ENCODE results near the gene C16orf90. TPM values are rescaled to one million over a fixed set of nuclear protein-coding genes. Genes with fewer than 3 reads are reported as not detected.

The C16orf90 gene
- total RNA-seq, 2 experiments from 2014 or later: not detected

DNA sequence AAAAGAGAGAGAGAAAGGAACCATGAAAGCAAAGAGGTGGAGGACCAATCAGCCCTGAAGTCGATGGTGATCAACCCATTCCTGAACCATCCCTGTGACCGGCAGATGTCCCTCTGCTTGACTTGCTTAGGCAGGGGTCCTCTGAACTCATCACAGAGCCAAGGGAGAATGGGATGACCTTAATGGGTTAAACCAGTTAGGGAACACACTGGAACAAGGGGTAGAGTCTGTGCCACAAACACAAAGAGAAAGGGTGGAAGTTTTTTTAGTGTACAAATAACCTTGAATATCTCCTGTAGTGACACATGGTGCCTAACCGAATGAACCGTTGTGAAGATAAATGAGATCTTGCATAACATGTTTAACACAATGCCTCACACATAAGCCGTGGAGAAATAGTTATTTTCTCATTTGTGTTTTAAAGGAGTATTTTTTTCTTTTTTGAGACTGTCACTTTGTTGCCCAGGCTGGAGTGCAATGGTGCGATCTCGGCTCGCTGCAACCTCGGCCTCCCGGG, 40.6 kb downstream of the C16orf90 start:
- Mint-ChIP-seq H3K4me3 (peak overlapping the region; percentile 30), H3K9me3 (no peaks in the 10 kb centered on the region), H3K27me3 (no peaks in the 10 kb centered on the region), H3K27ac (peak overlapping the region; percentile 50), H3K4me1 (ENCODE audit: low read depth) (peaks cover 39% of the 10 kb centered on the region), H3K36me3 (ENCODE audit: low read depth) (peaks cover 18% of the 10 kb centered on the region)
- DNase-seq: no peak
- no peaks in the 10 kb centered on the region for H3K9me3 ChIP-seq (ENCODE audit: control insufficient read depth in 1 of 2, insufficient read depth in 1 of 2, low read length in 2 of 2)
- TF ChIP-seq, protein P1, sequence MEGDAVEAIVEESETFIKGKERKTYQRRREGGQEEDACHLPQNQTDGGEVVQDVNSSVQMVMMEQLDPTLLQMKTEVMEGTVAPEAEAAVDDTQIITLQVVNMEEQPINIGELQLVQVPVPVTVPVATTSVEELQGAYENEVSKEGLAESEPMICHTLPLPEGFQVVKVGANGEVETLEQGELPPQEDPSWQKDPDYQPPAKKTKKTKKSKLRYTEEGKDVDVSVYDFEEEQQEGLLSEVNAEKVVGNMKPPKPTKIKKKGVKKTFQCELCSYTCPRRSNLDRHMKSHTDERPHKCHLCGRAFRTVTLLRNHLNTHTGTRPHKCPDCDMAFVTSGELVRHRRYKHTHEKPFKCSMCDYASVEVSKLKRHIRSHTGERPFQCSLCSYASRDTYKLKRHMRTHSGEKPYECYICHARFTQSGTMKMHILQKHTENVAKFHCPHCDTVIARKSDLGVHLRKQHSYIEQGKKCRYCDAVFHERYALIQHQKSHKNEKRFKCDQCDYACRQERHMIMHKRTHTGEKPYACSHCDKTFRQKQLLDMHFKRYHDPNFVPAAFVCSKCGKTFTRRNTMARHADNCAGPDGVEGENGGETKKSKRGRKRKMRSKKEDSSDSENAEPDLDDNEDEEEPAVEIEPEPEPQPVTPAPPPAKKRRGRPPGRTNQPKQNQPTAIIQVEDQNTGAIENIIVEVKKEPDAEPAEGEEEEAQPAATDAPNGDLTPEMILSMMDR (IDR thresholded peaks at IDR 0.05): no peak
- ChIA-PET POLR2A (interaction anchor here (0.9 kb wide), 1 partner anchor 190 kb away, joined by 3 read pairs; no protein-coding TSS in a partner anchor), CTCF (no interaction called here)
- no peak overlapping the region for H3K27ac ChIP-seq (ENCODE audit: low read depth in 1 of 2, low read length in 2 of 2)
- H3K4me1 ChIP-seq (ENCODE audit: insufficient read depth, low read length): peaks cover 25% of the 10 kb centered on the region
- no peak overlapping the region for H3K4me3 ChIP-seq (ENCODE audit: low read length)
- no peaks in the 10 kb centered on the region for H3K27me3 ChIP-seq (ENCODE audit: control insufficient read depth in 1 of 2, insufficient read depth in 2 of 2, low read length in 2 of 2)
- no peak for ATAC-seq (ENCODE audit: poor library complexity)
- intact Hi-C loops (cut with DNase I, micrococcal nuclease): loop anchor here (5.0 to 10.0 kb wide), 7 partner anchors 147 to 430 kb away; partner anchors contain the start of genes ZNF263 (in 2 of the 2), HCFC1R1 (in 1 of the 2), THOC6 (in 1 of the 2) and TIGD7 (in 1 of the 2)
- H3K36me3 ChIP-seq (ENCODE audit: insufficient read depth, low read length): peaks cover 6% of the 10 kb centered on the region

DNA sequence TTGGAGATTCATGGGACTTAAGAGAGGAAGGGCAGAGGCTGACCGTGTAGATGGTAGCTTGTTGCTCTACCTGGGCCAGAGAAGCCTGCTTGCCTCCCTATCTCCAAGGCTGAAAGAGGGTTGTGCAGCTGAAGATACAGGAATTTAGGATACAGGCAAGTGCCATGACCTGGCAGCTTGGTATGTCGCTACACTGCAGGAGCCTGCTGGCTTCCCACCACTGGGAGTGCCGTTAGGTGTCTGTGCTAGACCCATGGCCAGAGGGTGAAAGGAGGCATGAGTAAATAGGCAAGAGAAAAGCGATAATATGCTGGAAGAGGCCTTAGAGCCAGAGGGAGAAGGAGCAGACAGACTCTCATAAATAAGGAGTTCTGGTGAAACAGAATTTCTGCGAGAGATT, 41.2 kb downstream of the C16orf90 start:
- intact Hi-C loops (cut with DNase I, micrococcal nuclease): loop anchor here in 1 of 2 experiments (10.0 kb wide), 1 partner anchor 429 kb away; the partner anchor contains the start of genes HCFC1R1, THOC6 and TNFRSF12A
- peak overlapping the region; percentile 50 for H3K27ac Mint-ChIP-seq

DNA sequence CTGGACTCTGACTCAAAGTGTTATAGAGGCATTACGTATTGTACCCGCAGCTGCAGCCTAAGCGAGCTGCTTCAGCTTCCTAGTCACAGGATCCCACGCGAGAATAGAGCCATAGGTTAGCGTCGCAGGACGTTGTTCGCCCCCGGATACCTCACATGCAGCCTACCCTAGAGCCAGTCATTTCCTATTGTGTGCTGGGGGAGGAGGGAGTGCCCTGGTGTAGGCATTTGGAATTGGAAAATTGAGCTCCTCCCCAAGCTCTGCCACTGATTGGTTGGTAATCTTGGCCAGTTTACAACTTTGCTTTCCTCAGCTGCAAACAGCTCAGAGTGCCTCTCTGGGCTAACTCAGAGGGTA, 51.3 kb downstream of the C16orf90 start:
- no peaks in the 10 kb centered on the region for H3K27me3 ChIP-seq (ENCODE audit: control insufficient read depth in 1 of 2, insufficient read depth in 2 of 2, low read length in 2 of 2)
- peak overlapping the region; percentile 70 to 79 for H3K27ac ChIP-seq (ENCODE audit: low read depth in 1 of 2, low read length in 2 of 2)
- H3K36me3 ChIP-seq (ENCODE audit: insufficient read depth, low read length): peaks cover 14% of the 10 kb centered on the region
- Mint-ChIP-seq H3K4me3 (peak overlapping the region; percentile 98), H3K27me3 (no peaks in the 10 kb centered on the region), H3K27ac (peak overlapping the region; percentile 95), H3K36me3 (ENCODE audit: low read depth) (peaks cover 48% of the 10 kb centered on the region), H3K9me3 (peaks cover 6% of the 10 kb centered on the region), H3K4me1 (ENCODE audit: low read depth) (peaks cover 24% of the 10 kb centered on the region)
- TF ChIP-seq, protein P1 (IDR thresholded peaks at IDR 0.05): no peak
- peak overlapping the region; percentile 71 for H3K4me3 ChIP-seq (ENCODE audit: low read length)
- peaks cover 6 to 14% of the 10 kb centered on the region in 2 experiments for H3K9me3 ChIP-seq (ENCODE audit: control insufficient read depth in 1 of 2, insufficient read depth in 1 of 2, low read length in 2 of 2)
- POLR2A ChIA-PET: interaction anchor here (0.9 to 2.9 kb wide), 11 partner anchors 13 to 424 kb away, joined by 3 to 28 read pairs (median 5); partner anchors contain the start of genes SLX4, TNFRSF12A, TRAP1 and ZNF174
- ATAC-seq (ENCODE audit: poor library complexity) (peak; percentile 61), DNase-seq (peak in 7 of 14 experiments; percentile 1 to 67 (median 32))
- intact Hi-C loops (cut with DNase I, micrococcal nuclease): loop anchor here in 1 of 2 experiments (5.0 to 10.0 kb wide), 2 partner anchors 137 to 289 kb away; partner anchors contain the start of genes TIGD7 and ZNF75A
- CTCF ChIA-PET: interaction anchor here (1.2 to 2.4 kb wide), 2 partner anchors 14 to 138 kb away, joined by 3 to 11 read pairs; partner anchors contain the start of genes TIGD7 and ZNF75A
- peaks cover 25% of the 10 kb centered on the region for H3K4me1 ChIP-seq (ENCODE audit: insufficient read depth, low read length)

More for the DNA sequence above, 41.2 kb downstream of the C16orf90 start:
- Mint-ChIP-seq H3K4me1 (ENCODE audit: low read depth) (peaks cover 33% of the 10 kb centered on the region), H3K27me3 (no peaks in the 10 kb centered on the region), H3K9me3 (no peaks in the 10 kb centered on the region), H3K36me3 (ENCODE audit: low read depth) (peaks cover 23% of the 10 kb centered on the region), H3K4me3 (peak overlapping the region; percentile 30)
- DNase-seq: no peak
- H3K36me3 ChIP-seq (ENCODE audit: insufficient read depth, low read length): peaks cover 6% of the 10 kb centered on the region
- TF ChIP-seq, protein P1 (IDR thresholded peaks at IDR 0.05): no peak
- no peak for ATAC-seq (ENCODE audit: poor library complexity)
- H3K4me1 ChIP-seq (ENCODE audit: insufficient read depth, low read length): peaks cover 19% of the 10 kb centered on the region
- no peaks in the 10 kb centered on the region for H3K27me3 ChIP-seq (ENCODE audit: control insufficient read depth in 1 of 2, insufficient read depth in 2 of 2, low read length in 2 of 2)
- H3K4me3 ChIP-seq (ENCODE audit: low read length): no peak overlapping the region
- no peak overlapping the region for H3K27ac ChIP-seq (ENCODE audit: low read depth in 1 of 2, low read length in 2 of 2)
- no peaks in the 10 kb centered on the region for H3K9me3 ChIP-seq (ENCODE audit: control insufficient read depth in 1 of 2, insufficient read depth in 1 of 2, low read length in 2 of 2)
- CTCF ChIA-PET: no interaction called here
- POLR2A ChIA-PET: interaction anchor here (0.9 kb wide), 1 partner anchor 189 kb away, joined by 3 read pairs; no protein-coding TSS in a partner anchor

Small RNAs within 50 kb of the gene (microRNA-seq; reads per million reads assigned to microRNA genes)
- gene MIR6126 (ENCODE audit: borderline microRNAs expressed, borderline replicate concordance): 1.6 reads per million

Other genes starting within 250 kb of the C16orf90 start
- under 1 TPM; 0.60 to 0.73 TPM for gene MEFV, start 238.9 kb downstream of the C16orf90 start, total RNA-seq
- gene ZNF263, start 212.0 kb downstream of the C16orf90 start, total RNA-seq: 10 to 100 TPM; 35.3 to 39.4 TPM
- gene TIGD7, start 190.1 kb downstream of the C16orf90 start, total RNA-seq: 1 to 10 TPM; 1.5 to 1.7 TPM
- 10 to 100 TPM; 41.7 to 42.2 TPM for gene ZNF75A, start 190.0 kb downstream of the C16orf90 start, total RNA-seq
- not detected for gene OR2C1, start 139.6 kb downstream of the C16orf90 start, total RNA-seq
- gene ZSCAN32, start 94.5 kb downstream of the C16orf90 start, total RNA-seq: 1 to 10 TPM; 4.8 to 5.4 TPM
- 1 to 10 TPM; 5.6 to 5.7 TPM for gene ZNF174, start 94.3 kb downstream of the C16orf90 start, total RNA-seq
- gene ZNF597, start 52.0 kb downstream of the C16orf90 start, total RNA-seq: 1 to 10 TPM; 2.3 to 2.5 TPM
- 10 to 100 TPM; 27.2 to 27.8 TPM for gene NAA60, start 51.8 kb downstream of the C16orf90 start, total RNA-seq
- 10 to 100 TPM; 12.0 to 14.2 TPM for gene CLUAP1, start 5.5 kb upstream of the C16orf90 start, total RNA-seq
- 10 to 100 TPM; 50.4 to 51.5 TPM for gene NLRC3, start 81.9 kb upstream of the C16orf90 start, total RNA-seq
- gene SLX4, start 116.1 kb upstream of the C16orf90 start, total RNA-seq: 1 to 10 TPM; 5.1 to 5.2 TPM
- gene DNASE1, start 159.2 kb upstream of the C16orf90 start, total RNA-seq: 10 to 100 TPM in 1 of 2 experiments, 1 to 10 TPM in 1; 9.5 to 10.4 TPM
- gene TRAP1, start 222.0 kb upstream of the C16orf90 start, total RNA-seq: 10 to 100 TPM; 68.0 to 75.9 TPM

Data from CD4-positive, alpha-beta T cell (primary cell).